Activated T-cell treated with anti-CD3 and anti-CD28 coated beads for 24 hours (primary cell): ENCODE measurements around the gene SPG7.

ENCODE experiments used
- DNase-seq: peaks from one replicate; pipeline ENCODE4 v3.0.0-alpha.2; 2020; ENCODE audit warnings: low read depth

Gene SPG7

GRCh38 chr16:89517128-89517527 is 8.9 kb downstream of the SPG7 start:
- no peak for DNase-seq

GRCh38 chr16:89519881-89520280 is 11.7 kb downstream of the SPG7 start:
- DNase-seq, result no peak

- DNase-seq, result no peak
These were observed 14.1 kb downstream of the SPG7 start for GRCh38 chr16:89522287-89522686.

- DNase-seq, result no peak
These were observed 15.6 kb downstream of the SPG7 start for GRCh38 chr16:89523680-89524344.

- DNase-seq, result no peak
These were observed 17.1 kb downstream of the SPG7 start for GRCh38 chr16:89525146-89525913.

GRCh38 chr16:89529097-89529496 is 20.9 kb downstream of the SPG7 start:
- DNase-seq, result no peak

- no peak for DNase-seq
These were observed 22.5 kb downstream of the SPG7 start for GRCh38 chr16:89530401-89531381.

GRCh38 chr16:89531821-89532526 is 23.8 kb downstream of the SPG7 start:
- DNase-seq, result no peak

- DNase-seq, result no peak
These were observed 26.1 kb downstream of the SPG7 start for GRCh38 chr16:89534252-89534756.

GRCh38 chr16:89536371-89536770 is 28.2 kb downstream of the SPG7 start:
- no peak for DNase-seq

- DNase-seq, result no peak
These were observed 28.8 kb downstream of the SPG7 start for GRCh38 chr16:89536886-89537548.

- DNase-seq, result no peak
These were observed 29.3 kb downstream of the SPG7 start for GRCh38 chr16:89537549-89537925.

GRCh38 chr16:89538286-89538685 is 30.1 kb downstream of the SPG7 start:
- DNase-seq, result no peak

- no peak for DNase-seq
These were observed 32.4 kb downstream of the SPG7 start for GRCh38 chr16:89540557-89540956.

- DNase-seq, result no peak
These were observed 33.6 kb downstream of the SPG7 start for GRCh38 chr16:89541792-89542191.

- no peak for DNase-seq
These were observed 35.9 kb downstream of the SPG7 start for GRCh38 chr16:89544113-89544512.

- no peak for DNase-seq
These were observed 36.5 kb downstream of the SPG7 start for GRCh38 chr16:89544713-89545043.

GRCh38 chr16:89545044-89545830 is 37.0 kb downstream of the SPG7 start:
- DNase-seq, result no peak

GRCh38 chr16:89545831-89546574 is 37.8 kb downstream of the SPG7 start:
- DNase-seq, result no peak

- DNase-seq, result no peak
These were observed 38.6 kb downstream of the SPG7 start for GRCh38 chr16:89546781-89547180.
